IPS DF 4.7 (cell line): Measurements from ENCODE around the gene SLC35E1.
A peak's percentile ranks its signal among the peaks of the same experiment; 100 is the strongest.
"Not testable (repeated sequence)": the region's sequence is repeated elsewhere in the genome, so short reads cannot be mapped to it uniquely, and the experiment has no call there.

Source experiments
- DNase-seq: peaks from one replicate; pipeline ENCODE4 v3.0.0-alpha.2; 2013; ENCODE audit warnings: low spot score; ENCODE audit errors: extremely low read depth

SLC35E1 gene

DNA sequence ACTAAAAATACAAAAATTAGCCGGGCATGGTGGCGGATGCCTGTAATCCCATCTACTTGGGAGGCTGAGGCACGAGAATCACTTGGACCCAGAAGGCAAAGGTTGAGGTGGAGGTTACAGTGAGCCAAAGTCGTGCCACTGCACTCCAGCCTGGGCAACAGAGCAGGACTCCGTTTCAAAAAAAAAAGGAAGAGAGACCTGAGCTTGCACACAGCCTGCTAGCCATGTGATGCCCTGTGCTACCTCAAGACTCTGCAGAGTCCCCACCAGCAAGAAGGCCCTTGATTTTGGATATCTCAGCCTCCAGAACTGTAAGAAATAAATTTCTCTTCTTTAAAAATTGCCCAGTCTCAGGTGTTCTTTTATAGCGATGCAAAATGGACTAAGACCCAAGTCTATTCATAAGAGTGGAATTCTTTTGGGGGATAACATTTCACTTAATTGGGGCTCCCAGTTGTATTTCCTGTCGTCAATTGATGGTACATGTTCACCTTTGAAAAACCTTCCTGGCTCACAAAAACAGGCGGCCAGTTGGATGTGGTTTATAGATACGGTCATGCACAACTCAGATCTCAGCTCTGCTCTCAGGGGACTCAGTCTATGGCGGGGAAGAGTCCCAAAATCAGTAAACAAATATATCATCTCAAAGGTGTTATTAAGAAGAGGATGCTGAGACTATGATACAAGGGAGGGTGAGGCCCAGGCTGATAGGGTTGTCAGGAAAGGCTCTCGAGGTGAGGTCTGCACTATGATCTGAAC, 27.6 kb downstream of the SLC35E1 start:
- DNase-seq = no peak

DNA sequence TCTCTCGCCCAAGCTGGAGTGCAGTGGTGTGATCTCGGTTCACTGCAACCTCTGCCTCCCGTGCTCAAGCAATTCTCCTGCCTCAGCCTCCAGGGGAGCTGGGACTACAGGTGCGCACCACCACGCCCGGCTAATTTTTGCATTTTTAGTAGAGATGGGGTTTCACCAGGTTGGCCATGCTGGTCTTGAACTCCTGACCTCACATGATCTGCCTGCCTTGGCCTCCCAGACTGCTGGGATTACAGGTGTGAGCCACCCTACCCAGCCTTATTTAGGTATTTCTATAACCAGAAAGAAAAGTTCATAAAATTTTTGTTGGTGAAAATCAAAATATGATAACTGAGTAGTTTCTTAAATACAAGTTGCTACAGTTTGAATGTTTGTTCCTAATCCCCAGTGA, 28.5 kb downstream of the SLC35E1 start:
- DNase-seq = not testable (repeated sequence)

DNA sequence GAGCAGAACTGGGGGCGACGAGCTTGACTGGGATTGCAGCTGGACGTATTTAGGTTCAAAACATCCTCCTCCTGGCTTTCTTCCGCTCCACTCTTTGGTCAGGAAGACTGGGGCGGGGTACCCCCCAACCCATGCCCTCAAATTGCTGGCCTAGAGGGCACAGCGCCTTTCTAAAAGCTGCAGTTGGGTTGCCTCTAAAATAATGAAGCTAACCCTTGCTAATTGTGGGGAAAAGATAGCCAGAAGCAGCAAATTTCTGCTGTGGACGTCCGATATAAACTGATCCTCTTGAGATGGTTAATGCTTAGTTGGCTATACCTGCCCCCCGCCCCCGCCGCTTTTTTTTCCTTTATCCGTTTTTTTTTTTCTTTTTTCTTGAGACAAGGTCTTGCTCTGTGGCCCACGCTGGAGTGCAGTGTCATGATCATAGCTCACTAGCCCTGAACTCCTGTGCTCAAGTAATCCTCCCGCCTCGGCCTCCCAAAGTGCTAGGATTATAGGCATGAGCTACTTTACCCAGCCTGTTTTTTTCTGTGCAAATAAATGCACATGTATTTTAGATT, 29.2 kb downstream of the SLC35E1 start:
- DNase-seq = no peak

DNA sequence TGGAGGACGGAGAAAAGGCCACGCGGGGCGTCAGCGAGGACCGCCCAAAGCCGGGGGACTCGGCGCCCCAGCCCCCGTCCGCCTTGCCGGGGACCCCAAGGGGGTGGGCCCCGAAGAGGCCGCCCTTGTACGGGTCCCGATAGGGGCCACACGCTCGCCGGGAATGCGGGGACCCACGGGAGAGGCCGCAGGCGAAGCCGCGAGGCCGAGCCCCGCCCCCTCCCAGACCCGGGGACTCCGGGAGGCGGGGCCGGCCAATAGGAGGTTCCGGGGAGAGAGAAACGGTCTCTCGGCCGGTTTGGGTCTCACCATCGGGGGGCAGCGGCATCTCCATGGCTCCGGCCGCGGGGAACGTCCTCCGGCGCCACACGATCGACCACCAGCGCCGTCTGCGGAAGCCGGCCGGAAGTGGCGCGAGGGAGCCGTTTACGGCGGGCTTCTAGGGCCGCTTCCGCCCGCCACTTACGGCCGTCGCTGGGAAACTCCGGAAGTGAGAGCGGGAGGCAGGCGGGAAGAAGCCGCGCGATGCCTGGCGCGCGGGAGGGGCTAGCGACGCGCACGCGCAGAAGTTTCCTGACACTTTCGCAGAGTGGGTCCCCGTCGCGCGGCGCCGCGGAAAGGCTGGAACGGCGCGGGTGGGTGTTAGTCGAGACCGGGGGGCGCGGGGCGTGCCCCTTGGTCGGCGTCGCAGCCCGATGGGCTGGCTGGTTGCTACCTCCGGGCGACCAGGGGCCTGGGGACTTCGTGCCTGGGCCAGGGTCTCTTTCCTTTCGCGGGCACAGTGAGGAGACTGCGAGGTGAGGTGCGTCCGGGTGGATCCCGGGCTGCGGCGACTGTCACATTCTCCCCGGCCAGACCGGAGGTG, 29.9 kb downstream of the SLC35E1 start, which contains the start of gene CHERP:
CHERP (minus strand) TSS at position 393 of the 865 bp plus-strand sequence; CDS start at position 334, 59 bp downstream.
- peak; percentile 56 for DNase-seq

DNA sequence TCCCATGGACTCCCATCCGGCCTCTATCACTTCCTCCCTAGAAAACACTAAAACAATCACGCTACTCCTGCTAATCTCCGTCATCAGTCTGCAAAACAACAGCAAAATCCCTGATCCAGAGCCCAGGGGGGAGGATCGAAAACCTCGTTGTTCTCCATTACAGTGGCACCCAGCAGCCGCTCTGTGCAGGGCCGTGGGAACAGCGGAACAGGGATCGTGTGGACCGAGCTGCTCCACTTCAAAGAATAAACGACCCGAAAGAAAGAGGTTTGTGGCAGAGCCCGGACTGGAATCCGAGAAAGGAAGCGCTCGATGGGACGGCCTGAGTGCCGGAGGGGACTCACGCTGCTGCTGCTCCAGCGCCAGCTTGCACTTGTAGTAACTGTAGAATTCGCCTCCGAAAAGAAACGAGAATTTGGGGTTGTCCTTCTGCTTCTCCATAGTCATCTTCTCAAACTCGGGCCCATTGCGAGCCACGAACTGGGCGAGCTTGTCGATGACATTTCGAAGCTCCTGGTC, 30.6 kb downstream of the SLC35E1 start:
- no peak for DNase-seq

DNA sequence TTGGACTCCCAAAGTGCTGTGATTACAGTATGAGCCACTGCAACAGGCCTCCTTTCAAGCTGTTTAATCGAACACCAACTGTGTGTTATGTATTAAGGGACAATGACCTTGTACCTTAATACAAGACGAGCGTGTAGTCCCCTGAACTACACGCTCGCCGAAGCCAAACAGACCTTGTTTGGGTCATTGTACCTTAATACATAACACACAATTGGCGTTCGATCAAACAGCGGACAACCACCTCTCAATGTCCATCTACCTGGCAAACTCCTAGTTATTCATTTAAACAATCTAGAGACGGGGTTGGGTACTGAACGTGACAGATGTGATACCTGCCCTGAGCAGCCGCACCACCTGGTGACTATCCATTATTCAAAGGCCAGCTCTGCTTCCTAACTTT, 31.3 kb downstream of the SLC35E1 start:
- DNase-seq = no peak

DNA sequence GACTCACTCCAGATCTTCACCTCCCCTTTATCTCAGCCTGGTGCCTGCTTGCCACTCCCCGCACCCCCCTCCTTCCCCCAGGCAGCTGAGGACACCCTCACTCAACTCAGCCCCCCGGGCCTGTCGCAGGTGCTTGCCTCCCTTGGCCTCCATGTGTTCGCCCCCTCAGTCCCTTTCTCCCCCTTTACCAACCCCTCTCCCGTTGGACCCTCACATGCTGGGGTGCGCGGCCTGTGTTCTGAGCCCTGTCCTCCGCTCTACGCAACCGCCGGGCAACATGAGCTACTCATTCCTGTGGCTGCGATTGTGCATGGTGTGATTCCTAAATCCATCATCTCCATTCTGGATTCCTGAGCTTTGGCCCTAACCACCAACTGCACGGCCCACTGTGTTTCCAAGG, 35.1 kb downstream of the SLC35E1 start:
- DNase-seq = no peak

DNA sequence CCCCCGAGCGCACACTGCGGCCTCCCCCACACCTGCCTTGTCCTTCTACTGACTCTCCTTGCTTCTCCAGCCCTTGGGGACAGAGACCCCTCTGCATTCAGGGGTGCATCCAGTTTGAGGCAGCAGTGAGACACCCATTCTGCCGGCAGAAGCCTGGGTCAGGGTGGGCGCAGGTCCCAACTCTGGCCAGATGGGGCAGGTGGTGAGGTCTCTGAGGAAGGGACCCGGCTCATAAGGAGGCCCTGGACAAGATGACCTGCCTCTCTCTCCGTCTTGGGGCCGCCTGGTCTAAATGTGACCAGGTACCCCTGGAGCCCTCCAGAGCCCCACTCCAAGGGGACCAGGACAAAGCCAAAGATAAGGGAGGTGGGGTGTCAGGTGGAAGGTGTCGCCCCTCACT, 36.1 kb downstream of the SLC35E1 start:
- DNase-seq = no peak

DNA sequence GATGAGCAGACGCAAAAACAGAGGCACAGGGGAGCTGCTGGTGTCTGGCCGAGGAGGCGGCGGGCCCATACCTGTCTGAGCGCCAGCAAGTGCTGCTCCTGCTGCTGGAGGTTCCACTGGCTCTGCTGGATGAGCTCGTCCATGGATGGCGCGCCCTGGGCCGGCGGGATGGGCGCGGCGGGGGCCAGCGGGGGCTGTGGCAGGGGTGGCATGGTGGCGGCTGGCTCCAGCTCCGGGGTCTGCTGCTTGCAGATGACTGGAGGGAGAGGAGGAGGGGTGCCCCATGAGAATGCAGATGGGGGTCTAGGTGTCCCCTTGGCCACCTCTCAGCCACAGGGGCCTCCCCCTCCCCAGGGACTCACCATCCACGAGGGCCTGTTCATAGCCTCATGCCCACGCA, 36.8 kb downstream of the SLC35E1 start:
- DNase-seq = no peak

DNA sequence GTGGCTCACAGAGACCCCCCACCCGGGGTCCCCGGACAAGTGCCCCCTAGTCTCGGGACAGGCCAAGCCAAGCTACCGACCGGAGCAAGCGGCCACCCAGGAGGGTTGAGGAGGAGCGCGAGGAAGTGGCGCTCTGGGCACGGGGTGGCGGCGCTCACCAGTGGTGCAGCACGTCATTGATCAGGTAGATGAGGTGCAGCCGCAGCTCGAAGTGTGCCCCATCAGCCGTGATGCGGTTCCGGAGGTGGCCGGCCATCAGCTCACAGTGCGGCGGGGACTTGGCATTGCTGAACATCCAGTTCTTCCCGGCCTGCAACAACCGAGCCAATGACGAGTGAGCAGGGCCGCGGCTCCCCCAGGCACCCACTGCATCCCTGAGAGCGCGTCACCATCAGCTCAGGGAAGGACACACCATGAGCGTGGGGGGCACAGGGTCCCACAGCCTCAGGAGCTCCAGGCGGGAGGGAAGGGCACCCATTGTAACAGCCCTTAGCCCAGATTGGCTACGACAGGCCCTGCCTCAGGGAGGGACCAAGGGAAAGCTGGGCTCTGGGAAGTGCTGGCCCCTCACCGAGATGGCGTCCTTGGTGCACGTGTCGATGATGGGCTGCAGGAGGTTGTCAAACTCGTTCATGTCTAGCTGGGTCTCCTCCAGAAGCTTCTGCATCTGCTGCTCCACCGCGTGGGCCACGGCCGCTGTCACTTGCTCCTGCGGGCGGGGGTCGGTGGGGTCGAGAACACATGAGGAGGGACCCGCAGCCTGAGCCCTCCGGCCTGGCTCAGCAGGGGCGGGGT, 39.6 kb downstream of the SLC35E1 start:
- DNase-seq = no peak

DNA sequence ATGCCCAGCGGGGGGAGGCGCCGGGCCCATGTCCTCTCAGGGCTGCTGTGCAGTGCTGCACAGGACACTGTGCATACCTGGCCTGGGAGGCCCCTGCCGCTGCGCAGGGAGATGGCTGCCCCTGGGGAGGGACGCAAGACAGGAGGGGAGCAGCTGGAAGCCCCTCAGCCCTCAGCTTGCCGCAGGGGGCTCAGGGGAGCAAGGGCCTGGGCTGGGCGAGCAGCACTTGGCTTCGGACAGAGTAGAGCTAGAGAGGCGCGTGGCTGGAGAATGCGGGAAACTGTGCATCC, 40.9 kb downstream of the SLC35E1 start:
- no peak for DNase-seq

DNA sequence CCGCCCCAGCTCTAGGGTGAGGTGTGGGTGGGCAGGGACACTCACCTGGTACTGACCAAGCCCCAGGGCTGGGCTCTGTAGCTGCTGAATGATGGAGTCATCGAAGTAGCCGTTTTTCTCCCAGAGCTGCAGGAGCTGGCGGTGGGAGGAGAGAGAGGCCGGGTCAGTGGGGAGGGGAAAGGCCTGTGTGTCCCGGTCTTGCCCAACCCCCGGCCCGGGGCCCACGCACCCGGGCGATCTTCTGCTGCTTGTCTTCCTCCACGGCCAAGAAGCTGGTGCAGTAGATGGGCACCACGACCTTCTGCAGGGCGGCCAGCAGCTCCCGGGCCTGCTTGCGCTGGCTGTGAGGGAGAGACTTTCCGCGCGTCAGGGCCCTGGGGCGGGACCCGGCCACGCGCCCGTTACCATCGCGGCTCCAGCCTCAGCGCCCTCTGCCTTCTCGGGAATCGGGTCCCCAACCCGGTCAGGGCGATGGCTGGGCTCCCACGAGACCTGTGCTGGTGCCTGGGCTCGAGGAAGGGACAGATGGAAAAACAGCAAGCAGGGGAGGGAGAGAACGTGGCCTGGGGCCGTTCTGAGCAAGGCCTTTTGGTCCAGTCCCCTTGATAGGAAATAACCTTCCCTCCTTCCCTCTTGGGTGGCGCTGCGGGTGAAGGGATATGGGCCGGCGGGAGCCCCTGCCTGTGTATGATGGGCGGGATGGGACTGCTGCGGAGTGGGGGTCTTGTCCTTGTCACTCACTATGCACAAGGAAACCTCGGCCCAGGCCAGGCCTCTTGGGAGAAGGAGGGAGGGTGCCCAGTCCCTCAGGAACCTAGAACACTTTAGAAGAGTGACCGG, 41.5 kb downstream of the SLC35E1 start:
- no peak for DNase-seq

DNA sequence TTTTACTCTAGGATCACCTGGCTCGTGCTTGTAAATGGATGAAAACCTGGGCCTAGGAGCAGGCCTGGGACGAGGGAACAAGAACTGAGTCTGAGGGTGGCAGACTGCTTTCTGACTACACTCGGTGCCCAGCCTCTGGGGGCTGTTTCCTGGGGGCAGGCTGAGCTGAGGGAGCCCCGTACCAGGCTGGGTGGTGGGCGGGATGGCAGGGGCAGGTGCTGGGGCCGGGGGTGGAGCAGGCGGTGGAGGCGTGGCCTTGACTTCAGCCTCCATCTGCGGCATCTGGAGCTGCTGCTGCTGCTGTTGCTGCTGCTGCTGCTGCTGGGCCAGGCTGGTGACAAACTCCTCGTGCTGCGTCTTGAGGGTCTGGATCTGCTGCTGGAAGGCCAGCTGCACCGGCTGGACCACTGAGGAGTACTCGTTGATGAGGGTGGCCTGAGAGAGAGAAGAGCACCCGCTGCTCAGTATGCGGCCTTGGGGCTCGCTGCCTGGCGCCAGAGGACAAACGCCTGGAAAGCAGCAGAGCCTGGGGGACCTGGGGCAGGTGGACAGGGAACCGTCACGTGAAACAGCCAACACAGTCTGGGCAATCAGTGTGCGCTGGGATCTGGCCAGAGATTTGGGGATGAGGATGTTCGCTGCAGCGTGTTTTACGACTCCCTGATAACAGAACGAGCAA, 42.6 kb downstream of the SLC35E1 start:
- no peak for DNase-seq

DNA sequence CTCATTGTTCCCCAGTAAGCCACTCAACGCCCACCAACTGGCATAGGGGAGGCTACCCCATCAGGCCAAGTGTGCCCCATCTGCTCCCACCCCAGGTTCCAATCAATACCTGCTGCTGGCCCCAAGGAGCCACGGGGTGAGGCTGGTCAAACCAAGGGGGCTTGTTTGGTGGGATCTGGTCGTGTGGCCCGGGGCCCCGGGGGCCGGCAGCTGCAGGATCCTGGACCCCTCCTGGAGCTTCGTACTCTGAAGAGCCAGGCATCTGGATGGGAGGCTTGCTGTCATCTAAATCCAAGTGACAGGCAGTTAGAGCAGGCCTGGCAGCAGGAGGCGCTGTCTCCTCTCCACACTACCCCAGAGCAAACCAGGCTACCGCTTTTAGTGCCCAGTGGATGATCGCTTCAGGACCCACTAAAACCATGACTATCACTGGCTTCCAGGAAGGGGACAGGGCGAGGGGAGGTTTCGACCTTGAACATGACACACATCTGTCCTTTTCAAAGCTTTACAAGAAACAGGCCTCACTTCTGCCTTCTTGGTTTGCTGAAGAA, 44.2 kb downstream of the SLC35E1 start:
- no peak for DNase-seq

DNA sequence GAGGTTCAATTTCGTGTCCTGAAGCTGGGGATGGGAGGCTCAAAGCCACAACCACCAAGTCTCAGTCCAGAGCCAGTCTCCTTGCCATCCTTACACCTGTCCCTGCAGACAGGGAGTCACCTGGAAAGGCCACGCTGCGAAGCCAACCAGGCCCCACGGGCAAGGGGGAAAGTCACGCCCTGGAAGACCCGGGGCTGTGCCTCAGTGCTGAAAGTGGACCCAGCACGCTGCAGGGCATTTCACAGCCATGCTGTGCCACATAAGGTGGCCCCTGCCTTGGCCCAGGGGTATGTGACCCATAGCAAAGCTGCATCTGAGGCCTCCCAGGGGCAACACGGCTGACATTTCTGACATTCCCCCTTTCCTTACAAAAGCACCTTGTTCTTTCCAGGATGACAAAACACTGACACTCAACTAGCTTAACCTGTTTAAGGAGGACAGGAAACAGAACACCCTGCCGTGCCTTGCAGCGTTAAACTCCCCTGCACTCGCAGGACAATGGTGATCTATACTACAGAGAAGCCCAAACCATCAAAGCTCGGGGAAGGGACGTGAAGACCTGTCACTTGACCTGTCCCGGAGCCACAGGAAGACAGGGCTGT, 44.8 kb downstream of the SLC35E1 start:
- no peak for DNase-seq

DNA sequence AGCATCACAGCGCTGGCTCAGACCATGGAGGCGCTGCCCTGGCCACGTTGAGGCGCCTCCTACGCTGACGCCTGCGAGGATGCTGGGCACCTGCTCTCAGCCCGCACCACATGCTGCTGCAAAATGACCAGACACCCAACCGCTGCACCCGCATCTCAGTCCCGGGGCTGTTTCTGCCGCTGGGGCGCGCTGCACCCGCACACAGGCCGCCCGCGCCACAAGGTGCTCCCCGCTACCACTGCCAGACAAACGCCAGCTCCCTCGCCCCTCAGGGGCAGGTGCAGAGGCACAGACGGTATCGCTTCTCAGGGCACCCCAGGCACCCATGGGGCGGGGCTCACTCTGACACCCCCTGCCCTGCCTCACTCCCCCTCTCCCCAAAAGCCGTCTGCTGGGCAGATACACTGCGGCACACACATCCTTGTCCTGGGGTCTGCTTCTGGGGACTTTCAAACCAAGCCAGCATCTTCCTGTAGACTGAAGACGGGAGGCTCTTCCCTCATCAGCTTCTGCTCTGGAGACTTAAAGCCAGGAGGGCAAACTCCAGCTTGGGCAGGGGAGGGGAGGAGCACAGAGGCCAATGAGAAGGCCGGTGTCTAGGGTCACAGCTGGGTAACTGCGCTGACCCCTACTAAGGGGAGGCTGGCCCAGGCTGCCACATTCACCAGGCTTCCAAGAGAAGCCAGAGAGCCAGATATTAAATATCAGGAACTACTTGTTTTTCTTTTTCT, 46.3 kb downstream of the SLC35E1 start:
- DNase-seq = no peak

DNA sequence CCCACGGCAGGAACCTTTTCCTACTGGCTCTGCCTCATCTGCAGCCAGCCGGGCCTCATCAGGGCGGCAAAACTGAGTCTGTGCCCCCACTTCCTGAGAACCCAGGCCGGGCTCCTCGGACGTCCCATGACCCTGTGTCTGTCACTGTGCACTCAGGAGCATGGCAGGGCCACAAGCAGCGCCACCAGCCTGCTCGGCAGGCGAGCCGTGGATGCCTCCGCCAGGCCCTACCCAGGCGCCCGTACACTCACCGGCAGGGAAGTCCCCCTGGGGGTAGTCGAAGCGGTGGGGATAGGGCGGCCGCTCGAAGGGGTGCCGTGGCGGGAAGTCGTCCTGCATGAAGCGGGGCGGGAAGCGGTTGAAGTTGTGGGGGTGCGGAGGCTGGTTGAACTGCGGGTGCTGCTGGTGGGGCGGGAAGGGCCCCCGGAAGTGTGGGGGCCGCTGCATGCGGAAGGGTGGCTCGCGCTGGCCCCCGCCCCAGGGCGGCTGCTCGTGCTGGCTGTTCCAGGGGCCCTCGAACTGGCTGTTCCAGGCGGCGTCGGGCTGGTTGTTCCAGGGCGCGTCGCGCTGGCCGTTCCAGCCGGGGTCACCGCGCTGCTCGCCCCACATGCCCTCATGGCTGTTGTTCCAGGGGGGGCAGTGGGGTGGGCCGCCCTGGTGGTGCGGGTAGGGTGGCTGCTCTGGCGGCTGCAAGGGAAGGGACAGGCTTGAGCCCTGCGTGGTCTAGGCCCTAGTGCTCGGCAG, 47.1 kb downstream of the SLC35E1 start:
- no peak for DNase-seq
